H1 (cell line): ENCODE data around the gene PLA2G4D. TPM values are rescaled to one million over a fixed set of nuclear protein-coding genes. Genes with fewer than 3 reads are reported as not detected.

Experiments used
- CTCF ChIA-PET: fragments of 300-600 bp; sonication (Branson Sonifier 250); formaldehyde crosslinking; loops from one replicate; lab custom pipeline; 2021; ENCODE audit not compliant: partially characterized antibody; lab: Charles Lee
- POLR2A ChIA-PET: fragments of 300-600 bp; sonication (Branson Sonifier 250); formaldehyde crosslinking; loops from one replicate; lab custom pipeline; 2021; ENCODE audit warnings: inconsistent platforms; ENCODE audit not compliant: partially characterized antibody; lab: Charles Lee
- DNase-seq, 2 experiments: peaks; one replicate each; pipeline versions ENCODE4 v3.0.0 to v3.0.0-alpha.2; 2010 to 2022; ENCODE audit warnings: low spot score in 2 of 2, low read depth in 1 of 2, mixed read lengths in 1 of 2
- FAIRE-seq: peaks from 2 replicates; lab custom pipeline; 2011; peaks lifted over from hg19 to GRCh38; lab: Jason Lieb, UNC
- H2AFZ ChIP-seq: 2 replicates; pipeline ENCODE4 v1.8.1; 2012; ENCODE audit warnings: low read length, inconsistent platforms
- H2AK5ac ChIP-seq: 2 replicates; pipeline ENCODE4 v1.6.1; 2013; ENCODE audit warnings: low read depth, low read length
- H2BK120ac ChIP-seq: replicated peaks from 2 replicates; pipeline ENCODE3; 2013; ENCODE audit warnings: low read depth, low read length, inconsistent platforms
- H2BK12ac ChIP-seq: 2 replicates; pipeline ENCODE4 v1.6.1; 2013; ENCODE audit warnings: low read depth, low read length
- H2BK15ac ChIP-seq: 2 replicates; pipeline ENCODE4 v1.6.1; 2013; ENCODE audit warnings: low read length
- H2BK20ac ChIP-seq: 2 replicates; pipeline ENCODE4 v1.6.1; 2013; ENCODE audit warnings: low read length
- H2BK5ac ChIP-seq: 2 replicates; pipeline ENCODE4 v1.6.1; 2013; ENCODE audit warnings: low read depth, low read length
- H3K14ac ChIP-seq: 2 replicates; pipeline ENCODE4 v1.6.1; 2013; ENCODE audit warnings: inconsistent platforms; ENCODE audit not compliant: insufficient read length
- H3K18ac ChIP-seq: 2 replicates; pipeline ENCODE4 v1.6.1; 2013; ENCODE audit warnings: low read length; ENCODE audit errors: extremely low read depth
- H3K23ac ChIP-seq: 2 replicates; pipeline ENCODE4 v1.6.1; 2013; ENCODE audit warnings: inconsistent platforms; ENCODE audit not compliant: insufficient read length
- H3K23me2 ChIP-seq: 2 replicates; pipeline ENCODE4 v1.6.1; 2013; ENCODE audit warnings: low read depth, low read length
- H3K27ac ChIP-seq: 2 replicates; pipeline ENCODE4 v1.6.1; 2011; ENCODE audit warnings: low read depth, low read length, inconsistent platforms
- H3K27me3 ChIP-seq, 4 experiments: replicated peaks in 1 of 4; 1 replicate in 1 of 4; 2 replicates in 3 of 4; pipeline versions ENCODE4 v1.6.1 to v1.8.1; 2011 to 2013; ENCODE audit warnings: low read length in 3 of 4, mild to moderate bottlenecking in 3 of 4, inconsistent platforms in 2 of 4, mixed read lengths in 2 of 4, moderate library complexity in 1 of 4; ENCODE audit not compliant: control insufficient read depth in 3 of 4, insufficient read depth in 3 of 4; ENCODE audit errors: extremely low read depth in 1 of 4
- H3K36me3 ChIP-seq, 4 experiments: 2 replicates each; pipeline versions ENCODE4 v1.6.1 to v1.8.1; 2011 to 2013; ENCODE audit warnings: mild to moderate bottlenecking in 4 of 4, low read length in 3 of 4, moderate library complexity in 2 of 4, control low read depth in 1 of 4, inconsistent platforms in 1 of 4; ENCODE audit not compliant: insufficient read depth in 4 of 4, control insufficient read depth in 2 of 4
- H3K4ac ChIP-seq: replicated peaks from 2 replicates; pipeline ENCODE3; 2013; ENCODE audit warnings: low read length, low read depth, mixed read lengths, inconsistent platforms; ENCODE audit not compliant: insufficient read length
- H3K4me1 ChIP-seq, 4 experiments: replicated peaks in 1 of 4; 1 replicate in 1 of 4; 2 replicates in 3 of 4; pipeline versions ENCODE4 v1.6.1 to v1.8.1; 2011 to 2013; ENCODE audit warnings: low read length in 3 of 4, inconsistent platforms in 2 of 4, mixed read lengths in 1 of 4; ENCODE audit not compliant: insufficient read depth in 4 of 4, control insufficient read depth in 3 of 4
- H3K4me2 ChIP-seq, 2 experiments: 2 replicates each; pipeline versions ENCODE4 v1.6.1 to v1.8.1; 2011 to 2013; ENCODE audit warnings: low read depth in 2 of 2, low read length in 2 of 2, control low read depth in 1 of 2, inconsistent platforms in 1 of 2, mild to moderate bottlenecking in 1 of 2; ENCODE audit not compliant: insufficient read depth in 1 of 2
- H3K4me3 ChIP-seq, 4 experiments: fragments of 200-600, 300-600 bp in 1 of 4; sonication (generic), shearing (Covaris generic), sonication (Bioruptor Twin) in 1 of 4; 2 replicates each; pipeline versions ENCODE4 v1.5.1 to v1.8.1; 2011 to 2016; ENCODE audit warnings: low read length in 4 of 4, low read depth in 3 of 4, control low read depth in 2 of 4, inconsistent platforms in 2 of 4, mild to moderate bottlenecking in 2 of 4, mixed read lengths in 1 of 4, moderate library complexity in 1 of 4; ENCODE audit not compliant: insufficient read depth in 2 of 4; ENCODE audit errors: extremely low read depth in 1 of 4
- H3K56ac ChIP-seq: replicated peaks from 2 replicates; pipeline ENCODE3; 2013; ENCODE audit warnings: low read depth, mild to moderate bottlenecking, mixed read lengths, low read length, inconsistent platforms; ENCODE audit not compliant: insufficient read length
- H3K79me1 ChIP-seq: 2 replicates; pipeline ENCODE4 v1.6.1; 2013; ENCODE audit warnings: low read depth, low read length, control low read depth
- H3K79me2 ChIP-seq, 2 experiments: 2 replicates each; pipeline versions ENCODE4 v1.6.1 to v1.8.1; 2012 to 2013; ENCODE audit warnings: low read length in 2 of 2, mild to moderate bottlenecking in 2 of 2, inconsistent platforms in 1 of 2; ENCODE audit not compliant: insufficient read depth in 2 of 2, control insufficient read depth in 1 of 2
- H3K9ac ChIP-seq, 4 experiments: replicated peaks in 1 of 4; 1 replicate in 1 of 4; 2 replicates in 3 of 4; pipeline versions ENCODE4 v1.6.1 to v1.8.1; 2011 to 2013; ENCODE audit warnings: low read depth in 3 of 4, low read length in 3 of 4, control low read depth in 2 of 4, mild to moderate bottlenecking in 2 of 4, moderate library complexity in 2 of 4, inconsistent platforms in 1 of 4; ENCODE audit errors: extremely low read depth in 1 of 4
- H3K9me3 ChIP-seq, 2 experiments: 2 replicates each; pipeline versions ENCODE4 v1.6.1 to v1.8.1; 2012 to 2013; ENCODE audit warnings: mild to moderate bottlenecking in 2 of 2, moderate library complexity in 2 of 2, control low read depth in 1 of 2, inconsistent platforms in 1 of 2, low read depth in 1 of 2, low read length in 1 of 2, mixed read lengths in 1 of 2; ENCODE audit not compliant: insufficient read depth in 2 of 2
- H4K20me1 ChIP-seq, 2 experiments: replicated peaks in 1 of 2; 2 replicates each; pipeline versions ENCODE3 to v1.8.1; 2011 to 2013; ENCODE audit warnings: inconsistent platforms in 2 of 2, low read length in 2 of 2, mild to moderate bottlenecking in 1 of 2; ENCODE audit not compliant: insufficient read depth in 2 of 2, control insufficient read depth in 1 of 2
- H4K5ac ChIP-seq: 2 replicates; pipeline ENCODE4 v1.6.1; 2013; ENCODE audit warnings: low read length, low read depth, mixed read lengths, inconsistent platforms; ENCODE audit not compliant: insufficient read length
- H4K8ac ChIP-seq: 2 replicates; pipeline ENCODE4 v1.8.0; 2013; ENCODE audit warnings: mild to moderate bottlenecking, moderate library complexity, low read length, inconsistent platforms; ENCODE audit not compliant: insufficient read depth; ENCODE audit errors: extremely low read depth
- H4K91ac ChIP-seq: replicated peaks from 2 replicates; pipeline ENCODE3; 2013; ENCODE audit warnings: low read length, mixed read lengths, inconsistent platforms; ENCODE audit not compliant: insufficient read length
- ASH2L ChIP-seq: fragments of 200-600, 300-600 bp; sonication (generic); IDR thresholded peaks from one replicate; pipeline ENCODE4 v1.7.1; 2017; ENCODE audit warnings: low read length
- EZH2 ChIP-seq: fragments of 200-600 bp; sonication (generic); IDR thresholded peaks from 2 replicates; pipeline ENCODE4 v1.7.1; 2012; ENCODE audit warnings: low read depth, mild to moderate bottlenecking, moderate library complexity, low read length, inconsistent platforms; ENCODE audit not compliant: severe bottlenecking
- JUN ChIP-seq: IDR thresholded peaks from 2 replicates; pipeline ENCODE4 v1.6.1; 2011; ENCODE audit warnings: low read depth, mild to moderate bottlenecking, improper control_type of control experiment, low read length
- RFX5 ChIP-seq: IDR thresholded peaks from 2 replicates; pipeline ENCODE4 v1.6.1; 2011; ENCODE audit warnings: low read depth, low read length, improper control_type of control experiment, borderline replicate concordance
- SAP30 ChIP-seq: fragments of 300-600 bp; sonication (generic); IDR thresholded peaks from 2 replicates; pipeline ENCODE4 v1.7.1; 2012; ENCODE audit warnings: low read length, moderate library complexity, mild to moderate bottlenecking, inconsistent platforms; ENCODE audit not compliant: insufficient read depth, insufficient replicate concordance
- SIN3A ChIP-seq, 2 experiments: IDR thresholded peaks in 1 of 2; conservative IDR thresholded peaks in 1 of 2; 2 replicates each; pipeline ENCODE4 v1.6.1; 2011 to 2012; ENCODE audit warnings: low read length in 2 of 2, improper control_type of control experiment in 1 of 2, low read depth in 1 of 2, mild to moderate bottlenecking in 1 of 2
- YY1 ChIP-seq: IDR thresholded peaks from 2 replicates; pipeline ENCODE4 v1.6.1; 2011; ENCODE audit warnings: low read depth, mild to moderate bottlenecking, low read length
- WGBS, 2 experiments: shearing (Covaris generic) in 1 of 2; methylation state at CpG; one replicate each; pipeline versions ENCODE4 v1.1.6 to v1.1.7; 2013 to 2015; ENCODE audit warnings: low lambda C conversion rate in 2 of 2, mixed read lengths in 2 of 2, inconsistent platforms in 1 of 2, low coverage in 1 of 2, missing lambda C conversion rate in 1 of 2; ENCODE audit not compliant: insufficient replicate concordance in 2 of 2, insufficient coverage in 1 of 2, insufficient read length in 1 of 2; ENCODE audit errors: extremely low coverage in 1 of 2, missing lambda C conversion rate in 1 of 2; 5-methylcytosine and 5-hydroxymethylcytosine counted together
- polyA plus RNA-seq, 7 experiments: library from polyadenylated mRNA; depleted of rRNA in 3 of 7; stranded (reverse) in 5 of 7; unstranded in 2 of 7; fragments of >200 nt in 5 of 7; fragments of 200-250 nt in 2 of 7; gene quantifications; 1 replicate in 5 of 7; 2 replicates in 1 of 7; 4 replicates in 1 of 7; pipeline versions ENCODE4 v1.2.1 to v1.2.3, GENCODE V29; 2011 to 2013; ENCODE audit warnings: missing spikeins in 2 of 7, mixed read lengths in 2 of 7
- total RNA-seq: library from RNA; stranded (reverse); fragmentation: NEBNext Ultra II Directional; extraction: Animal tissue kit (Norgen Biotek cat#: 25700); gene quantifications from 2 replicates; pipeline ENCODE4 v1.2.1, GENCODE V29; 2021

Gene PLA2G4D
- total and polyA plus RNA-seq, 2 of the 8 experiments (the other 6 are each of a cell fraction or from before 2014, with no cell fraction given), result 0.07 to 0.18 TPM

DNA sequence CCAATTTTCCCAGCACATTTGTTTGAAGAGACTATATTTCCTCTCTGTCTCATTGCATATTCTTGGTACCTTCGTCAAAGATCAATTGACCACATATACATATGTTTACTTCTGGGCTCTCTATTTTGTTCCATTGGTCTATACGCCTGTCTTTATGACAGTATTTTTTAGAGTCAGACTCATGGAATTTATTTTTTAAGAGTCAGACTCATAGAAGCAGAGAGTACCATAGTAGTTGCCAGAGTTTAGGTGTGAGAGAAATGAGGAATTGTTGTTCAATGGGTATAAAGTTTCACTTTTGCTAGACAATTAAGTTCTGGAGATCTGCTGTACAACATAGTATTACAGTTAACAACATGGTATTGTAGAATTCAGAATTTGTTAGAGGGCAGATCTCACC lies 35.0 kb upstream of the PLA2G4D start:
- Histone ChIP-seq H3K56ac (no peak overlapping the region), H4K5ac (no peak overlapping the region), H2AK5ac (no peak overlapping the region), H2BK5ac (no peak overlapping the region), H3K36me3 (no peaks in the 10 kb centered on the region), H4K20me1 (no peaks in the 10 kb centered on the region), H3K9me3 (no peaks in the 10 kb centered on the region), H4K8ac (no peak overlapping the region), H2BK20ac (no peak overlapping the region), H2AFZ (no peak overlapping the region), H2BK15ac (no peak overlapping the region), H3K4ac (no peak overlapping the region), H3K9ac (no peak overlapping the region), H3K79me2 (no peaks in the 10 kb centered on the region), H4K91ac (no peak overlapping the region), H2BK12ac (no peak overlapping the region), H3K79me1 (no peaks in the 10 kb centered on the region), H3K23me2 (no peaks in the 10 kb centered on the region), H3K23ac (no peak overlapping the region), H3K27me3 (no peaks in the 10 kb centered on the region), H3K27ac (no peak overlapping the region), H3K18ac (no peak overlapping the region), H2BK120ac (no peak overlapping the region), H3K4me2 (no peak overlapping the region), H3K4me1 (peaks cover 0 to 7% (median 4%) of the 10 kb centered on the region in 4 experiments; a peak in 3 of 7 replicates), H3K4me3 (no peak overlapping the region), H3K14ac (no peak overlapping the region)
- 88% methylated on average over 2 of the region's 2 CpGs; no CpG with 5 or more reads in 1 of the 2 experiments for WGBS, 2 experiments
- FAIRE-seq (no peak), DNase-seq (no peak)
- CTCF ChIA-PET, result interaction anchor here (0.9 to 22.6 kb wide), 6 partner anchors 8 to 256 kb away, joined by 3 to 416 read pairs (median 25); no protein-coding TSS in a partner anchor
- POLR2A ChIA-PET, result no interaction called here
- TF ChIP-seq SIN3A (conservative IDR thresholded peaks at IDR 0.05 in 1 of 2, IDR thresholded peaks at IDR 0.05 in 1 of 2; ENCODE audit: low read depth in 1 of 2, low read length in 2 of 2) (no peak), SAP30 (no peak), EZH2 (no peak), RFX5 (no peak), YY1 (no peak), ASH2L (no peak), JUN (no peak)
